HepG2 (cell line): ENCODE data around the gene GGA2. TPM values are rescaled to one million over a fixed set of nuclear protein-coding genes. Genes with fewer than 3 reads are reported as not detected.

Experiments
- ATAC-seq: fragments of 200-7000 bp; cut with Tn5 transposase; 3 replicates; pipeline ENCODE4 v1.9.1; 2020; ENCODE audit warnings: mild to moderate bottlenecking, moderate library complexity
- BruUV-seq: library from RNA; stranded (reverse); fragments of 400-500 nt; replicated peaks from 2 replicates; lab custom pipeline; 2021; lab: Mats Ljungman, UMichigan
- CTCF ChIA-PET: fragments of 300-600 bp; formaldehyde crosslinking; extraction: SDS; loops from one replicate; lab custom pipeline; 2021; ENCODE audit warnings: low total read pairs, inconsistent platforms, low intra/inter-chr PET ratio; lab: Yijun Ruan, JAX
- POLR2A ChIA-PET: fragments of 350-600 bp; sonication (Branson Sonifier 250); formaldehyde crosslinking; loops from one replicate; lab custom pipeline; 2020; ENCODE audit warnings: antibody characterized with exemption, inconsistent platforms; lab: Yijun Ruan, JAX
- DNase-seq: peaks from one replicate; pipeline ENCODE4 v3.0.0-alpha.2; 2015; ENCODE audit warnings: low spot score
- FAIRE-seq: peaks from 3 replicates; lab custom pipeline; 2011; peaks lifted over from hg19 to GRCh38; lab: Jason Lieb, UNC
- H2AFZ ChIP-seq: one replicate; pipeline ENCODE4 v1.6.1; 2011; ENCODE audit warnings: low read length, inconsistent platforms
- H3K27ac ChIP-seq: fragments of 300-600 bp; 3 replicates; pipeline ENCODE4 v1.8.0; 2011; ENCODE audit warnings: mixed run types, mild to moderate bottlenecking, mixed read lengths, low read length, inconsistent platforms; ENCODE audit not compliant: insufficient read depth; ENCODE audit errors: extremely low read length
- H3K27me3 ChIP-seq, 2 experiments: fragments of 200-600 bp in 1 of 2; 2 replicates in 1 of 2; 3 replicates in 1 of 2; pipeline versions ENCODE4 v1.6.0 to v1.8.0; 2011; ENCODE audit warnings: low read length in 2 of 2, mild to moderate bottlenecking in 2 of 2, moderate library complexity in 2 of 2, inconsistent platforms in 1 of 2; ENCODE audit not compliant: insufficient read depth in 2 of 2, control insufficient read depth in 1 of 2
- H3K36me3 ChIP-seq, 2 experiments: fragments of 200-600 bp in 1 of 2; replicated peaks in 1 of 2; 2 replicates in 1 of 2; 3 replicates in 1 of 2; pipeline versions ENCODE4 v1.5.1 to v1.8.0; 2011; ENCODE audit warnings: low read length in 2 of 2, inconsistent platforms in 1 of 2; ENCODE audit not compliant: insufficient read depth in 2 of 2, control insufficient read depth in 1 of 2
- H3K4me1 ChIP-seq: 2 replicates; pipeline ENCODE4 v1.5.1; 2012; ENCODE audit warnings: low read length, inconsistent platforms; ENCODE audit not compliant: insufficient read depth
- H3K4me2 ChIP-seq: 2 replicates; pipeline ENCODE4 v1.6.0; 2011; ENCODE audit warnings: low read depth, low read length, inconsistent platforms
- H3K4me3 ChIP-seq, 3 experiments: fragments of 200-600 bp in 1 of 3; sonication (generic), shearing (Covaris generic) in 1 of 3; replicated peaks in 1 of 3; 2 replicates each; pipeline ENCODE4 v1.5.1; 2011 to 2016; ENCODE audit warnings: low read length in 3 of 3, inconsistent platforms in 2 of 3, low read depth in 2 of 3, mild to moderate bottlenecking in 2 of 3, control low read depth in 1 of 3, mixed read lengths in 1 of 3; ENCODE audit not compliant: insufficient read depth in 1 of 3
- H3K79me2 ChIP-seq: one replicate; pipeline ENCODE4 v1.6.1; 2011; ENCODE audit warnings: low read length, inconsistent platforms; ENCODE audit not compliant: insufficient read depth
- H3K9ac ChIP-seq: 2 replicates; pipeline ENCODE4 v1.6.0; 2011; ENCODE audit warnings: mild to moderate bottlenecking, low read depth, low read length, inconsistent platforms; ENCODE audit not compliant: insufficient read depth
- H3K9me3 ChIP-seq: 2 replicates; pipeline ENCODE4 v1.5.1; 2012; ENCODE audit warnings: mild to moderate bottlenecking, low read length
- H4K20me1 ChIP-seq: 2 replicates; pipeline ENCODE4 v1.6.0; 2011; ENCODE audit warnings: inconsistent platforms, mild to moderate bottlenecking, low read length, moderate library complexity; ENCODE audit not compliant: insufficient read depth
- CCAR2 ChIP-seq: fragments of 200-400 bp; formaldehyde crosslinking; optimal IDR thresholded peaks from 2 replicates; pipeline ENCODE3; 2018; ENCODE audit warnings: low read depth, mild to moderate bottlenecking, low read length, moderate library complexity
- CHCHD3 ChIP-seq: sonication (generic); formaldehyde crosslinking; IDR thresholded peaks from 2 replicates; pipeline ENCODE4 v1.8.0; 2022; ENCODE audit warnings: mild to moderate bottlenecking, missing genetic modification reagents, moderate library complexity
- DRAP1 ChIP-seq: IDR thresholded peaks from 2 replicates; pipeline ENCODE4 v1.6.1; 2016; ENCODE audit warnings: missing genetic modification reagents, missing compliant biosample characterization
- FOSL2 ChIP-seq: sonication (generic); formaldehyde crosslinking; IDR thresholded peaks from 2 replicates; pipeline ENCODE4 v1.4.0; 2020; ENCODE audit warnings: missing genetic modification reagents
- HMGXB3 ChIP-seq: sonication (generic); formaldehyde crosslinking; IDR thresholded peaks from 2 replicates; pipeline ENCODE4 v1.4.0; 2020; ENCODE audit warnings: missing genetic modification reagents, borderline replicate concordance
- KLF9 ChIP-seq: IDR thresholded peaks from 2 replicates; pipeline ENCODE4 v1.6.1; 2016; ENCODE audit warnings: low read depth
- MEIS2 ChIP-seq: sonication (generic); formaldehyde crosslinking; IDR thresholded peaks from 2 replicates; pipeline ENCODE4 v1.9.0; 2021; ENCODE audit warnings: mild to moderate bottlenecking, missing genetic modification reagents
- PHF21A ChIP-seq: sonication (generic); formaldehyde crosslinking; IDR thresholded peaks from 2 replicates; pipeline ENCODE4 v1.5.0; 2020; ENCODE audit warnings: mild to moderate bottlenecking, missing genetic modification reagents
- SNAPC4 ChIP-seq: sonication (generic); formaldehyde crosslinking; IDR thresholded peaks from 2 replicates; pipeline ENCODE4 v1.4.0; 2020; ENCODE audit warnings: mild to moderate bottlenecking, missing genetic modification reagents
- SP140L ChIP-seq: sonication (generic); formaldehyde crosslinking; IDR thresholded peaks from 2 replicates; pipeline ENCODE4 v1.4.0; 2020; ENCODE audit warnings: missing genetic modification reagents, borderline replicate concordance
- SP4 ChIP-seq: sonication (generic); formaldehyde crosslinking; IDR thresholded peaks from 2 replicates; pipeline ENCODE4 v1.8.1; 2023; ENCODE audit warnings: mild to moderate bottlenecking, missing genetic modification reagents
- ZBTB3 ChIP-seq: sonication (generic); formaldehyde crosslinking; IDR thresholded peaks from 2 replicates; pipeline ENCODE4 v1.4.0; 2020; ENCODE audit warnings: low read depth, mild to moderate bottlenecking, moderate library complexity, missing genetic modification reagents, borderline replicate concordance
- ZGPAT ChIP-seq: IDR thresholded peaks from 2 replicates; pipeline ENCODE4 v1.6.1; 2016; ENCODE audit warnings: mild to moderate bottlenecking
- ZNF136 ChIP-seq: sonication (generic); formaldehyde crosslinking; IDR thresholded peaks from 2 replicates; pipeline ENCODE4 v1.8.1; 2022; ENCODE audit warnings: low read depth, mild to moderate bottlenecking, moderate library complexity, missing genetic modification reagents
- ZNF616 ChIP-seq: sonication (generic); formaldehyde crosslinking; IDR thresholded peaks from 2 replicates; pipeline ENCODE4 v1.5.0; 2020; ENCODE audit warnings: low read depth, mild to moderate bottlenecking, missing genetic modification reagents
- WGBS: methylation state at CpG from one replicate; pipeline ENCODE4 v1.1.6; 2017; ENCODE audit warnings: low lambda C conversion rate; 5-methylcytosine and 5-hydroxymethylcytosine counted together
- in situ Hi-C: cut with HindIII; loops from 2 replicates; pipeline ENCODE4 v1.10.0; 2017; ENCODE audit warnings: low pct_unique_long_range_greater_than_20kb; ENCODE audit not compliant: extremely low pct_ligation_motif_present
- intact Hi-C: fragments of 100-400 bp; cut with micrococcal nuclease; formaldehyde crosslinking; loops from one replicate; pipeline ENCODE4 v1.10.0; 2022; ENCODE audit not compliant: unreplicated experiment
- polyA plus RNA-seq, 8 experiments: library from polyadenylated mRNA; depleted of rRNA in 3 of 8; stranded (reverse) in 7 of 8; unstranded in 1 of 8; fragments of >200 nt; fragmentation: Illumina TruSeq in 4 of 8; extraction: Trizol in 4 of 8; gene quantifications; 2 replicates each; pipeline versions ENCODE4 v1.2.1 to v1.2.3, GENCODE V29; 2011 to 2016; ENCODE audit warnings: low read depth in 4 of 8, missing spikeins in 1 of 8, mixed read lengths in 1 of 8; ENCODE audit not compliant: insufficient read depth in 1 of 8
- total RNA-seq, 5 experiments: library from RNA; depleted of rRNA; stranded (reverse); fragments of >200 nt; fragmentation: Illumina TruSeq; extraction: Trizol; gene quantifications; 2 replicates each; pipeline ENCODE4 v1.2.3, GENCODE V29; 2016; ENCODE audit warnings: low read depth in 1 of 5

The GGA2 gene
- total and polyA plus RNA-seq, 2 of the 13 experiments (the other 11 are each of a cell fraction or from before 2014, with no cell fraction given): 51.5 to 69.8 TPM

- H3K27ac ChIP-seq: no peak overlapping the region
- H3K9me3 ChIP-seq: no peaks in the 10 kb centered on the region
- intact Hi-C loops (no loop called here), in situ Hi-C loops (no loop called here)
- no peak for ATAC-seq
- ChIA-PET POLR2A (no interaction called here), CTCF (no interaction called here)
- peaks cover 65 to 94% of the 10 kb centered on the region in 2 experiments for H3K36me3 ChIP-seq
- no peaks in the 10 kb centered on the region for H3K4me1 ChIP-seq
- H3K79me2 ChIP-seq: no peaks in the 10 kb centered on the region
- DNase-seq: no peak
- H3K4me3 ChIP-seq: no peak overlapping the region
- no TSS peak for BruUV-seq
- no peaks in the 10 kb centered on the region for H4K20me1 ChIP-seq
- H3K4me2 ChIP-seq: no peak overlapping the region
- H2AFZ ChIP-seq: no peak overlapping the region
- 97% methylated on average over 3 of the region's 3 CpGs for WGBS
- no peak for FAIRE-seq
- no peak overlapping the region for H3K9ac ChIP-seq
- no peaks in the 10 kb centered on the region; a peak in 1 of 5 replicates for H3K27me3 ChIP-seq
- TF ChIP-seq CHCHD3 (no peak), SP4 (CRISPR knock-in tag) (no peak), ZBTB3 (CRISPR knock-in tag) (no peak), ZNF616 (CRISPR knock-in tag) (no peak), ZNF136 (CRISPR knock-in tag) (no peak), SP140L (CRISPR knock-in tag) (no peak), ZGPAT (CRISPR knock-in tag) (no peak), DRAP1 (CRISPR knock-in tag) (no peak), MEIS2 (CRISPR knock-in tag) (no peak), PHF21A (no peak), KLF9 (CRISPR knock-in tag) (no peak), FOSL2 (no peak), SNAPC4 (CRISPR knock-in tag) (no peak), CCAR2 (no peak), HMGXB3 (CRISPR knock-in tag) (no peak)
Observed at GRCh38 chr16:23479138-23479537, 31.2 kb downstream of the GGA2 start.
